Upper lobe of right lung (tissue), 1 donor: ENCODE results near the gene DOK4. TPM values are rescaled to one million over a fixed set of nuclear protein-coding genes. Genes with fewer than 3 reads are reported as not detected.

Source experiments
- ATAC-seq: fragments of 200-7000 bp; cut with Tn5 transposase; one replicate; pipeline ENCODE4 v1.9.1; 2020; ENCODE audit warnings: mild to moderate bottlenecking, moderate library complexity
- DNase-seq: peaks from one replicate; pipeline ENCODE4 v3.0.0-alpha.2; 2020
- H3K27ac ChIP-seq: fragments of 200-600 bp; one replicate; pipeline ENCODE4 v1.8.0; 2022
- H3K27me3 ChIP-seq: fragments of 200-600 bp; one replicate; pipeline ENCODE4 v1.8.0; 2022; ENCODE audit warnings: mild to moderate bottlenecking
- H3K36me3 ChIP-seq: fragments of 200-600 bp; one replicate; pipeline ENCODE4 v1.8.0; 2022
- H3K4me1 ChIP-seq: fragments of 200-600 bp; one replicate; pipeline ENCODE4 v1.8.0; 2022
- H3K4me3 ChIP-seq: fragments of 200-600 bp; one replicate; pipeline ENCODE4 v1.8.0; 2022; ENCODE audit warnings: mild to moderate bottlenecking
- H3K9me3 ChIP-seq: fragments of 200-600 bp; one replicate; pipeline ENCODE4 v1.8.0; 2022
- intact Hi-C: fragments of 100-400 bp; cut with DNase I; formaldehyde crosslinking; loops from one replicate; pipeline ENCODE4 v1.11.0; 2022
- total RNA-seq: library from RNA; stranded (reverse); fragmentation: NEBNext Ultra II Directional; extraction: Animal tissue kit (Norgen Biotek cat#: 25700); gene quantifications from one replicate; pipeline ENCODE4 v1.2.1, GENCODE V29; 2021
- TF ChIP-seq, protein P1 (sequence below): fragments of 200-600 bp; IDR thresholded peaks from one replicate; pipeline ENCODE4 v1.8.0; 2022; ENCODE audit warnings: antibody characterized with exemption
- donor health status: DM: no; HTN: yes; CAD: no; lungs with severe emphysema.

The DOK4 gene
- total RNA-seq, 1 donor from 2014 or later, result 55.1 TPM

DNA sequence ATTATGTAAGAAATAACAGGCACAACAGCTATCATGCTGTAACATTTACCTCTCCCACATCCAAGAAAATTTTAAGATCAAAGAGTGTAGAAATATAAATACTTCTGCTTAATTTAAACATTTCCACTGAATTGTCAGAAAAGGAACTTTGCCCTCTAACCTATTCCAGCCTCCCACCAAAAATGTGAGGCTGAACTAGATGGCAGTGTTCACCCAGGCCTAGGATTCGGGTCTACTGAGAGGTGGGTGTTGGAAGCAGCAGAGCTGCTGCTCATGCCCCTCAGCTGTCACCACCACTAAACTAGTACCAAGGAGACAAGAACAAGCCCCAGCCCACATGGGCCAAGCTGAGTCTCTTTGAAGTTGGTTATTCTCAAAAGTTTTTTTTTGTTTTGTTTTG, 50.5 kb downstream of the DOK4 start:
- Histone ChIP-seq H3K4me1 (no peaks in the 10 kb centered on the region), H3K27ac (no peak overlapping the region), H3K9me3 (no peaks in the 10 kb centered on the region), H3K27me3 (no peaks in the 10 kb centered on the region), H3K4me3 (no peak overlapping the region), H3K36me3 (peaks cover 86% of the 10 kb centered on the region)
- TF ChIP-seq, protein P1, sequence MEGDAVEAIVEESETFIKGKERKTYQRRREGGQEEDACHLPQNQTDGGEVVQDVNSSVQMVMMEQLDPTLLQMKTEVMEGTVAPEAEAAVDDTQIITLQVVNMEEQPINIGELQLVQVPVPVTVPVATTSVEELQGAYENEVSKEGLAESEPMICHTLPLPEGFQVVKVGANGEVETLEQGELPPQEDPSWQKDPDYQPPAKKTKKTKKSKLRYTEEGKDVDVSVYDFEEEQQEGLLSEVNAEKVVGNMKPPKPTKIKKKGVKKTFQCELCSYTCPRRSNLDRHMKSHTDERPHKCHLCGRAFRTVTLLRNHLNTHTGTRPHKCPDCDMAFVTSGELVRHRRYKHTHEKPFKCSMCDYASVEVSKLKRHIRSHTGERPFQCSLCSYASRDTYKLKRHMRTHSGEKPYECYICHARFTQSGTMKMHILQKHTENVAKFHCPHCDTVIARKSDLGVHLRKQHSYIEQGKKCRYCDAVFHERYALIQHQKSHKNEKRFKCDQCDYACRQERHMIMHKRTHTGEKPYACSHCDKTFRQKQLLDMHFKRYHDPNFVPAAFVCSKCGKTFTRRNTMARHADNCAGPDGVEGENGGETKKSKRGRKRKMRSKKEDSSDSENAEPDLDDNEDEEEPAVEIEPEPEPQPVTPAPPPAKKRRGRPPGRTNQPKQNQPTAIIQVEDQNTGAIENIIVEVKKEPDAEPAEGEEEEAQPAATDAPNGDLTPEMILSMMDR, result no peak
- intact Hi-C loops, result no loop called here
- ATAC-seq, result no peak
- DNase-seq, result no peak

DNA sequence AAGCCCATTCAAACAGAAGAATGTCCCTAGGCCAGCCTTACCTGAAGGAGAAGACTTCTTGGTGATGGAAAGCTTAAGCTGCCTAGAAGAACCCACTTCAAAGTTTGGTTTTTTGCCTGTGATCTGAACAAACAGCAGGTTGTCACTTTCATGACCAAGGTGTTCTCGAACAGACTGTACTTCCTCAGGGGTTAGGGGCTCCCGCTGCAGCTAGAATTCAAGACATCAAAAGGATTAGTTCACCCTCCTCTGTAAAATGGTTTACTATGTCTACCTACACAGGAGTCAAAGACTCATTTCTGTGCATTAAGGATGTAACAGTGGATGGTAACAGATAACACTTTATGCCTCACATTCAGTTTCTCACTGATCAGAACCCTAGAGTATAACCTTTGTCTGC, 52.3 kb downstream of the DOK4 start:
- TF ChIP-seq, protein P1, result no peak
- no peaks in the 10 kb centered on the region for H3K4me1 ChIP-seq
- peaks cover 99% of the 10 kb centered on the region for H3K36me3 ChIP-seq

DNA sequence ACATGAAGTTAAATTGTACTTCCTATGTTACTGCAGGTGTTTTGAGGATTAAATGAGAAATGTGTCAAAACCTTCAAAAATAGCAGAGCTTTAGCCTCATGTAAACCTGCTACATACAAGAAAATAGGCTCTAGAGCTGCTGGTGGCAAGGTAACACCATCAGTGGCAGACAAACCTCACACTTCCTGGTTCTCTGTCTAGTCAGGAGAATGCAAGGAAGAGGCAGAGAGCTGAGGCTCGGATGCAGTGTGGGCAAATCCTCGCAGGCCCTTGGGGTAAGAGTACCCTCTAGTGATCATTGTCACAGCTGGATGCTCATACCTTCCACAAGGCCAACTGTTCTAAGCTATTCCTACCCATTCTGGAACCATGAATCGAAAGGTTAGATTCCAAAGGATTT, 53.3 kb downstream of the DOK4 start:
- no peaks in the 10 kb centered on the region for H3K4me1 ChIP-seq
- H3K27me3 ChIP-seq, result no peaks in the 10 kb centered on the region
- TF ChIP-seq, protein P1, result no peak
- ATAC-seq (no peak), DNase-seq (no peak)
- H3K4me3 ChIP-seq, result no peak overlapping the region
- H3K9me3 ChIP-seq, result no peaks in the 10 kb centered on the region
- peaks cover 99% of the 10 kb centered on the region for H3K36me3 ChIP-seq
- intact Hi-C loops, result no loop called here
- H3K27ac ChIP-seq, result no peak overlapping the region

More for the DNA sequence above, 52.3 kb downstream of the DOK4 start:
- intact Hi-C loops, result no loop called here
- Histone ChIP-seq H3K27ac (no peak overlapping the region), H3K4me3 (no peak overlapping the region), H3K27me3 (no peaks in the 10 kb centered on the region), H3K9me3 (no peaks in the 10 kb centered on the region)
- ATAC-seq (no peak), DNase-seq (no peak)

DNA sequence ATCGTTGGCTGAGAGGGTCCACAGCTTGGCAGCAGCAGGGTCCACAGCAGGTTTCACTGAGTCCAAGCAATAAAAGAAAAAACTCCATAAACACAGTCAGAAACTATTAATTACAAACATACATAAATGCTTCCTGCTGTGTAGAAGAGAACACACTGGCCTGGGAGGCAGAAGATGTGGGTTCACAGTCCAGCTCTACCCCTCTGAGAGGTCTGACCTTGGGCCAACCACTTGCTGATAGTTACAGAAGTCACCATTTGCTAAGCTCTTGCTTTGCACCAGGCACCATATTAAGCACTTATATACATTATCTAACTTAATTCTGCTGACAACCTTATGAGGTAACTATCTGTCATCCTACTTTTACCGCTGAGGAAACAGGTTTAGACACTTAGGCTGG, 53.8 kb downstream of the DOK4 start:
- Histone ChIP-seq H3K27me3 (no peaks in the 10 kb centered on the region), H3K27ac (no peak overlapping the region), H3K9me3 (no peaks in the 10 kb centered on the region), H3K4me1 (no peaks in the 10 kb centered on the region), H3K4me3 (no peak overlapping the region), H3K36me3 (peaks cover 99% of the 10 kb centered on the region)
- intact Hi-C loops, result no loop called here
- TF ChIP-seq, protein P1, result no peak
- DNase-seq (no peak), ATAC-seq (no peak)

DNA sequence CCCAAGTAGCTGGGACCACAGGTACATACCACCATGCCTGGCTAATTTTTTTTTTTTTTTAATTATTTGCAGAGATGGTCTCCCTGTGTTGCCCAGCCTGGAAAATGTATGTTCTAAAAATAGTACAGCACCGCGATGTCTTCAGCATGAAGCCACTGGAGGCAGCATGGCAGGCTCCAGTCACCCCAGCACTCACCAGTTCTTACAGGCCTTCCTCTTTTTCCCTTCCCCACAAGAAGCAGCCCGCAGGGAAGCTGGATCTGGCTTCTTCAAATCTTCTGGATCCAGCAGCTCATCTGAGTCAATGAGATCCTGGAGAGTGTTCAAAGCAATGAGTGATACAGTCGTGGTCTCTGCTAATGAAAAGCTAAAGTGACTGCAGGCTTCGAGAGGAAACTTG, 55.3 kb downstream of the DOK4 start:
- Histone ChIP-seq H3K9me3 (no peaks in the 10 kb centered on the region), H3K27ac (no peak overlapping the region), H3K4me1 (no peaks in the 10 kb centered on the region), H3K27me3 (no peaks in the 10 kb centered on the region), H3K4me3 (no peak overlapping the region), H3K36me3 (peaks cover 89% of the 10 kb centered on the region)
- DNase-seq (no peak), ATAC-seq (no peak)
- intact Hi-C loops, result no loop called here
- TF ChIP-seq, protein P1, result no peak

DNA sequence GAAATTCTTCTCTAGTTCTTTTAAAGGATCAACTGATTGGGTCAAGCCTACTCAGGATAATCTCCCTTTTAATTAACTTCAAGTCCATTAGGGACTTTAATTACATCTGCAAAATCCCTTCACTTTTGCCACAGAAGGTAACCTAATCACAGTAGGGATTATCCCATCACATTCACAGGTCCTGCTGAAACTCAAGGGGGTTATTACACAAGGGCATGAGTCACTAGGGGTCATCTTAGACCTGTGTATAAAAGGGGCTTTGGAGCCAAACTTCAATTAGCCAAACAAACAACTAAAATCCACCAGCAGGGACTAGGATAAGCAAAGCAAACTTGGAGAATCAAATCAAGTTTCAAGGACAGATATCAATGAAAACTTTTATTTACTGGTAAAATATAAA, 58.5 kb downstream of the DOK4 start:
- peaks cover 58% of the 10 kb centered on the region for H3K36me3 ChIP-seq
- DNase-seq, result no peak
- no peak for ATAC-seq
- no peaks in the 10 kb centered on the region for H3K9me3 ChIP-seq
- TF ChIP-seq, protein P1, result no peak
- intact Hi-C loops, result no loop called here
- no peak overlapping the region for H3K27ac ChIP-seq
- H3K27me3 ChIP-seq, result no peaks in the 10 kb centered on the region
- H3K4me1 ChIP-seq, result no peaks in the 10 kb centered on the region
- H3K4me3 ChIP-seq, result no peak overlapping the region
